Fibroblast of lung (primary cell): ENCODE data around the gene DNAH10.

Experiments
- CTCF ChIP-seq, 2 donors: IDR thresholded peaks in 1 of 2; conservative IDR thresholded peaks in 1 of 2; 1 replicate in 1 of 2; 2 replicates in 1 of 2; pipeline ENCODE4 v1.5.1; 2011 to 2012; ENCODE audit warnings: low read length in 2 of 2, control low read depth in 1 of 2, inconsistent platforms in 1 of 2, low read depth in 1 of 2, mild to moderate bottlenecking in 1 of 2
- EZH2 ChIP-seq: IDR thresholded peaks from 2 replicates; pipeline ENCODE4 v1.5.1; 2012; ENCODE audit warnings: low read length, control low read depth, mild to moderate bottlenecking; ENCODE audit errors: missing control alignments

DNA sequence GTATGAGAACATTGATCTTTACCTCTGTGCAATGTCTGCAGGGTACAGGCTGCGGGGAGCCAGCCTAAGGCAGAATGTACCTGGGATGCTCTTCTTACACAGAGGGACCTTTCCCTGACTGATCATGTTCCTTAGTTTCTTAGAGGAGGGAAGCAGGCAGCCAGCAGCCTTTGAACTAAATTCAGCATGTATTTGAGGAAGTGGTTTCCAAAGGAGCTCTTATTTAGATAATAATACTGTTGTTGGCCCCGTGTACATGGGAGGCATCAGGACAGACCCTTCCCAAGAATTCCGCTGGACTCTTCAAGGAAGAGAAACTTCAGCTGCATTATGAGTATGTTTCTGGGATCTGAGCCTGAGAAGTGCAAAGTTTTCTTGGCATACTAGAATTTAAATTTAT is 111.7 kb downstream of the DNAH10 start:
- TF ChIP-seq CTCF (conservative IDR thresholded peaks at IDR 0.05 in 1 of 2, IDR thresholded peaks at IDR 0.05 in 1 of 2; ENCODE audit: low read depth in 1 of 2, low read length in 2 of 2): no peak
- TF ChIP-seq EZH2: no peak
